ENCODE results near the gene PHF5A.
"Not testable (repeated sequence)": the region's sequence is repeated elsewhere in the genome, so short reads cannot be mapped to it uniquely, and the experiment has no call there.

Gene PHF5A

GRCh38 chr22:41488596-41489385, 20.3 kb upstream of the PHF5A start:
- in situ Hi-C loops (cut with MboI; ENCODE audit: low sequenced_read_pairs): no loop called here

GRCh38 chr22:41488076-41488475, 19.6 kb upstream of the PHF5A start:
- in situ Hi-C loops (cut with MboI; ENCODE audit: low sequenced_read_pairs): no loop called here

- in situ Hi-C loops (cut with MboI; ENCODE audit: low sequenced_read_pairs): no loop called here
Measured at GRCh38 chr22:41487037-41487935, 18.8 kb upstream of the PHF5A start.

GRCh38 chr22:41485033-41485432, 16.5 kb upstream of the PHF5A start:
- in situ Hi-C loops (cut with MboI; ENCODE audit: low sequenced_read_pairs): no loop called here

GRCh38 chr22:41482319-41482935, 13.9 kb upstream of the PHF5A start:
- in situ Hi-C loops (cut with MboI; ENCODE audit: low sequenced_read_pairs): no loop called here

- in situ Hi-C loops (cut with MboI; ENCODE audit: low sequenced_read_pairs): no loop called here
Measured at GRCh38 chr22:41481925-41482318, 13.4 kb upstream of the PHF5A start.

- in situ Hi-C loops (cut with MboI; ENCODE audit: low sequenced_read_pairs): no loop called here
Measured at GRCh38 chr22:41481131-41481830, 12.8 kb upstream of the PHF5A start.

GRCh38 chr22:41480397-41480735, 11.9 kb upstream of the PHF5A start:
- in situ Hi-C loops (cut with MboI; ENCODE audit: low sequenced_read_pairs): no loop called here

- in situ Hi-C loops (cut with MboI; ENCODE audit: low sequenced_read_pairs): no loop called here
Measured at GRCh38 chr22:41479671-41480396, 11.3 kb upstream of the PHF5A start.

GRCh38 chr22:41478891-41479521, 10.5 kb upstream of the PHF5A start:
- in situ Hi-C loops (cut with MboI; ENCODE audit: low sequenced_read_pairs): no loop called here

GRCh38 chr22:41478473-41478872, 10.0 kb upstream of the PHF5A start:
- in situ Hi-C loops (cut with MboI; ENCODE audit: low sequenced_read_pairs): no loop called here

- in situ Hi-C loops (cut with MboI; ENCODE audit: low sequenced_read_pairs): no loop called here
Measured at GRCh38 chr22:41474872-41475451, 6.5 kb upstream of the PHF5A start.

- in situ Hi-C loops (cut with MboI; ENCODE audit: low sequenced_read_pairs): no loop called here
Measured at GRCh38 chr22:41471568-41471967, 3.1 kb upstream of the PHF5A start.

GRCh38 chr22:41470886-41471285, 2.4 kb upstream of the PHF5A start:
- in situ Hi-C loops (cut with MboI; ENCODE audit: low sequenced_read_pairs): no loop called here

- in situ Hi-C loops (cut with MboI; ENCODE audit: low sequenced_read_pairs): no loop called here
Measured at GRCh38 chr22:41469218-41469851, 843 bp upstream of the PHF5A start.

- in situ Hi-C loops (cut with MboI; ENCODE audit: low sequenced_read_pairs): no loop called here
Measured at GRCh38 chr22:41461901-41462300, 6.6 kb downstream of the PHF5A start.

GRCh38 chr22:41460071-41460470, 8.4 kb downstream of the PHF5A start:
- in situ Hi-C loops (cut with MboI; ENCODE audit: low sequenced_read_pairs): not testable (repeated sequence)

GRCh38 chr22:41459431-41459830, 9.1 kb downstream of the PHF5A start:
- in situ Hi-C loops (cut with MboI; ENCODE audit: low sequenced_read_pairs): no loop called here

GRCh38 chr22:41458161-41458728, 10.2 kb downstream of the PHF5A start:
- in situ Hi-C loops (cut with MboI; ENCODE audit: low sequenced_read_pairs): no loop called here
